Stimulated activated CD4-positive, alpha-beta T cell treated with anti-CD3 and anti-CD28 coated beads, Interleukin-2, amount 100 ng/mL, for 48 hours (primary cell): ENCODE results near the gene NKIRAS1.
"Not testable (repeated sequence)": the region's sequence is repeated elsewhere in the genome, so short reads cannot be mapped to it uniquely, and the experiment has no call there.

Experiments used
- DNase-seq, 2 donors: peaks; one replicate each; pipeline ENCODE4 v3.0.0-alpha.2; 2020

Gene NKIRAS1

DNA sequence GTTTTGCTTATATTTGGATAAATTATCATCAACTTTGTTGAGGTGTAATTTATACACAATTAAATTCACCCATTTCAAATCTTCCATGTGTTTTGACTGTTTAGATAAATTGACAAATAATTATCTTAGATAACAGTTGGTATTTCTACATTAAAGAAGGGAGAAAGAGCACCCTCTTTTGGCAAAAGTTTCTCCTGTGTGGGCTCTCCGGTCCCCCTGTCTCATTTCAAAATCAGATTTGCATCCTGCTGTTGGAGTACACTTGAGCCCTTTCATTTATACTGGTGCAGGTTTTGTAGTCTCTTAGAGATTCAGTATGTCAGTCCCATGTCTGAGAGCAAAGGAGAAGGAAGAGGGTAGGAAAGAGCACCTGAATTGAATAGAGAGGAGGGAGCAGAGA lies 49.4 kb downstream of the NKIRAS1 start:
- no peak for DNase-seq

DNA sequence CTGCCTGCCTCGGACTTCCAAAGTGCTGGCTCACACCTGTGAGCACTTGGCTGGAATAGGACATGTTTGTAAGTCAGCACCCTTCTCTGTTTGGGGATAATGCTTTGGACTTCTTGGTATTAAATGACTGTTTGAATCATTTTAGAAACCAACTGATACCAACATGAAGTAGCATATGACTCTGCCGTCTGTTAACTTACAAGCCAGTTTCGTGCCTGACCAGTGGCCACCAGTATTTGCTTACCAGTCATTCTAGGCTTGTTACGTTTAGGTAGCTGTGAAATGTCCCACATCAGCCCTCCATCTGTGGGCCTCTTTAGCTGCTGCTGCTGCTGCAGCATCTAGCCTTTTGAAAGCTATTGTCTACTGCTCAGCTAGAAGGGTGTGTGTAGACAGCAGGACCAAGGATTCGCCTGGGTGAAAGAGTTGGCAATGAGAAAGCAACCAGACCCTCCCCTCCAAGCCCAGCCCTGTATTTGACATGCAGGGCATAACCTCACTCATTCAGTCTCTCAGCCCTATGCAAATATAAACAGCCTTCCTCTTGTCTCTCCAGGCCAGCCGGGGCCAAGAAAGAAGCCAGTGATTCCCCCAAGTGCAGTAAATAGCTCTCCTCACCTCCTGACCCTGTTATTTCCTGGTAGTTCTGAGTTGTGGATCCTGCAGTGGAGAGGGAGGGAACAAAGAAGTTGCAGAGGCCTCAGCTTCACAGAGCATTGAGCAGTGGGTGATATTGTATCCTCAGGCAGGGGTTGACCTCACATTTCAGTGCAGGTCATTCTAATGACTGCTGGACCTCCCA lies 51.0 kb downstream of the NKIRAS1 start:
- no peak for DNase-seq

GRCh38 chr3:23864931-23865330 lies 51.9 kb downstream of the NKIRAS1 start:
- no peak for DNase-seq

DNA sequence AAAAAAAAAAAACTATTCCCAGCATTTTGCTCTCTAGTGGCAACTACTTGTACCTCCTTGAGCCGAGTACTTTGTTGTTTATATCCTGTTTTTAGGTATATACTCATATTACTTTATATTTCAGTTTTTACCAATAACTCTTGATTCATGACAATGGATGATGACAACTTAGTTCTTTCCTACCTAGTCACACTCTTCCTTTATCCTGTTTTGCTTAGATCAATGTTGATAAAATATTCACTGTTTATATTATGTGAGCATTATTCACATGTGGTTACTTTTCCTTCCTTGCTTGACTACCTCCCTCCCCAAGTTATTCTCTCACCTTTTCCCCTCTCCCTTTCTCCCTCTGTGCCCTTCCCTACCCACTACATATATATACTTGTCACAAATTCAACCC lies 53.7 kb downstream of the NKIRAS1 start:
- DNase-seq = no peak

DNA sequence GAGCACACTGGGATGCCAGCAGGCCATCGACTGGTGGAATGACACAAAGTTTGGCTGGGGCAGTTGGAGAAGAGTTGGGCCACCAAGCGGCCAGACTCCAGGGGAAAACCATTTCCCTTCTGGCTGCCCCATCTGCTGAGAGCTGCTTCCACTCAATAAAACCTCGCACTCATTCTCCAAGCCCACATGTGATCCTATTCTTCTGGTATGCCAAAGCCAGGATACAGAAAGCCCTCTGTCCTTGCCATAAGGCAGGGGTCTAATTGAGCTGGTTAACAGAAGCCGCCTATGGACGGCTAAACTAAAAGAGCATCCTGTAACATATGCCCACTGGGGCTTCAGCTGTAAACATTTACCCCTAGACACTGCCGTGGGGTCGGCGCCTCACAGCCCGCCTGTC lies 55.1 kb downstream of the NKIRAS1 start:
- DNase-seq = no peak

DNA sequence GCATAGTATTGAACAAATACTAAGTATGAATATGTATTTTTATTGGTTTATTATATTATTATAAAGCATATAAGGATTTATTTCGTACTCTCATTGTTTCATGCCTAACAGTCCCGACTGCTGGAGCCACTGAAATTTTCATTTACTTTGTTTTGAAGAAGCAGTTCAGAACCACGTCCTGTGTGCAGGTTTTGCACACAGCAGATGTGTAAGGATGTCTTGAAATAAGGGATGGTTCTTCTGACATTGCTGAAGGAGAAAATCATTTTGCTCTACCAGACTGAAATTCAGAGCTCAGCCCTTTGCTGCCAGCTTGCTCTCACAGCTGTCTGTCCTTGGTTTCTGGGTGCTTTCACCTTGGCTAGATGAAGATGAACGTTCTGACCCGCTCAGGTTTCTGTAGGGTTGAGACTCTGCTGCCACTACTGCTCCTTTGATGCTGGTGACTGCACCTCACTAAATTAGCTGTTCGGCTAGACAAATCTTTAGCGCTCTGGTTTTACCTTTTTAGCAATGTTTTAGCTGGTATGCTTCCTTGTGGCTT lies 56.9 kb downstream of the NKIRAS1 start:
- no peak for DNase-seq

DNA sequence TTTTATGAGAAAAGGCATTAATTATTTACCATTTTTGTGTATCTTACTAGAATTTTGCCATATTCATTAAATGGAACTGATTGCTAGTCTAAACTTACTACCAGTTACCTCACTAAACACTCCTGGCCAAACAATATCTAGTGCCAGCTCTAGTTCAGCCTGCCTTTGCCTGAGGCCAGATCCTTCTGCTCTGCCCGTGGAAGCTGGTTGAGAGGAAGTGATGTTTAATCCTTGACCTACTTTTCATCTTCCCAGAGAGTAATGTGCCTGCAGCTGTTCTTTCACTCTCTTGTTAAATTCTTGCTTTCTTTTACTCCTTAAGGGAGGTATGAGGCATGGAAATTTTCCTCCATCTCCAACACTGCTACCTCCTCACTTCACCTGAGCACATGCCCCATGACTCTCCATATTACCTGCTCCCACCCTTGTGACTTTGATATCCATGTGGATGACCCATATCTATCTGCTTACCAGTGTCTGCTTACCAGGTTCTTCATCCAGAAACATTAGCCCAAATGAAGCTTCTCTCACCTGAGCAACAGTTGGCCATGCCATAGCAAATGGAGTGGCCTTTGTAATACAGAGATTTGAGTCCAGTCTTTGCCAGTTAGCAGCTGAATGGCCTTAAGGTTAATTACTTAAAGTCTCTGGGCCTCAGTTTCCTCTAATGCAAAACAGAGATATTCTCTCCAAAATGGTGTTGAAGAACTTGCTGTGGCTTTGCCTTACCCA lies 57.6 kb downstream of the NKIRAS1 start:
- no peak for DNase-seq

GRCh38 chr3:23856286-23856685 lies 60.5 kb downstream of the NKIRAS1 start:
- no peak for DNase-seq

DNA sequence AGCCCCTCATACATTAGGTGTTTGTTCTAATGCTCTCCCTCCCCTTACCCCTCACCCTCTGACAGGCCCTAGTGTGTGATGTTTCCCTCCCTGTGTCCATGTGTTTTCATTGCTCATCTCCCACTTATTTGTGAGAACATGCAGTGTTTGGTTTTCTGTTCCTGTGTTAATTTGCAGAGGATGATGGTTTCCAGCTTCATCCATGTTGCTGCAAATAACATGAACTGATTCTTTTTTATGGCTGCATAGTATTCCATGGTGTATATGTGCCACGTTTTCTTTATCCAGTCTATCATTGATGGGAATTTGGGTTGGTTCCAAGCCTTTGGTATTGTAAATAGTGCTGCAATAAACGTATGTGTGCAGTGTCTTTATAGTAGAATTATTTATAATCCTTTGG lies 67.3 kb downstream of the NKIRAS1 start:
- not testable (repeated sequence) for DNase-seq

DNA sequence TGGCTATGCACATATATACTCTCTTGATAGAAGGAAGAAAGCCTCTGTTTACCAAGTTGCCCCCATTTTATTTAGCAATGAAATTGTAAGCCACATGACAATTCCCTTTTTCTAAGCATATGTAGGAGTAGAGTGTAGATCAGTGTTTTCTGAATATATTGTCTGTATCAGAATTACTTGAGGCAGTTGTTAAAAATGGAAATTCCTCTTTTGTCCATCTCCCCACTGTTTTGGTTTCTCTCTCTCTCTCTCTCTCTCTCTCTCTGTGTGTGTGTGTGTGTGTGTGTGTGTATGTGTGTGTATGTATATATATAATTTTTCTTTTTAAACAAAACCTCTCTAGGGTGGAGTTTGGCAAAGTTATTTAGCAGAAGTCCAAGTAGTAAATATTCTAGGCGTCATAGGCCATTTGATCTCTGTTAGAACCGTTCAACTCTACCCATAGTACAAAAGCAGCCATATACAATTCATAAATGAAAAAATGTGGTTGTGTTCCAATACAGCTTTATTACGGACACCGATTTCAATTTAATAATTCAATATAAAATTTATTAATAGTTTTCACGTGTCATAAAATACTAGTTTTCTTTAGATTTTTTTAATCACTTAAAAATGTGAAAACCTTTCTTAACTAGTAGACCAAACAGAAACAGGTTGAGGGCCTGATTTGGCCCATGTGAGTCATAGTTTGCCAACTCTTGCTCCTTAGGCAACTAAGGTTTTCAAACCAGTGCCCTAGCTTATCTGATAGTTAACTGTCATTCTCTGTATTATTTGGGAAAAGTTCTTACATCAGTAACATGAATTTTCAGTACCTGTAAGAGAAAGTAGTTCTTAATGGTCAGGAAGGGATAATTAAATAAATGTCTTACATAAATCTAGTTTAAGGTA lies 71.2 kb downstream of the NKIRAS1 start:
- no peak for DNase-seq

- no peak for DNase-seq
Observed at GRCh38 chr3:23843869-23844268, 72.9 kb downstream of the NKIRAS1 start.
